ENCODE results near the gene TRPV4.

TRPV4 gene

DNA sequence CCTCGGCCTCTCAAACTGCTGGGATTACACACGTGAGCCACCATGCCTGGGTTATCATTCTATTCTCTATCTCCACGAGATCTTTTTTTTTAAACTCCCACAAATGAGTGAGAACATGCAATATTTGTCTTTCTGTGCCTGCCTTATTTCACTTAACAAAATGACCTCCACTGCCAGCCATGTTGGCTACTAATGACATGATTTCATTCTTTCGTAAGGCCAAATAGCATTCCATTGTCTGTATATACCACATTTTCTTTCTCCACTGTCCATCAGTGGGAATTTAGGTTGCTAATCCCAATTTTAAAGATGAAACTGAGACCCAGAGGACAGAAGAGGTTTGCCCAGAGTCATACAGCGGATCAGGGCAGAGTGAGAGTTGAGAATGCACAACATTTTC, 10.9 kb upstream of the TRPV4 start:
- TF ChIP-seq, protein P1, sequence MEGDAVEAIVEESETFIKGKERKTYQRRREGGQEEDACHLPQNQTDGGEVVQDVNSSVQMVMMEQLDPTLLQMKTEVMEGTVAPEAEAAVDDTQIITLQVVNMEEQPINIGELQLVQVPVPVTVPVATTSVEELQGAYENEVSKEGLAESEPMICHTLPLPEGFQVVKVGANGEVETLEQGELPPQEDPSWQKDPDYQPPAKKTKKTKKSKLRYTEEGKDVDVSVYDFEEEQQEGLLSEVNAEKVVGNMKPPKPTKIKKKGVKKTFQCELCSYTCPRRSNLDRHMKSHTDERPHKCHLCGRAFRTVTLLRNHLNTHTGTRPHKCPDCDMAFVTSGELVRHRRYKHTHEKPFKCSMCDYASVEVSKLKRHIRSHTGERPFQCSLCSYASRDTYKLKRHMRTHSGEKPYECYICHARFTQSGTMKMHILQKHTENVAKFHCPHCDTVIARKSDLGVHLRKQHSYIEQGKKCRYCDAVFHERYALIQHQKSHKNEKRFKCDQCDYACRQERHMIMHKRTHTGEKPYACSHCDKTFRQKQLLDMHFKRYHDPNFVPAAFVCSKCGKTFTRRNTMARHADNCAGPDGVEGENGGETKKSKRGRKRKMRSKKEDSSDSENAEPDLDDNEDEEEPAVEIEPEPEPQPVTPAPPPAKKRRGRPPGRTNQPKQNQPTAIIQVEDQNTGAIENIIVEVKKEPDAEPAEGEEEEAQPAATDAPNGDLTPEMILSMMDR (conservative IDR thresholded peaks at IDR 0.05; ENCODE audit: low read depth, low read length), result no peak
- H3K4me3 ChIP-seq (ENCODE audit: low read depth, low read length), result no peak overlapping the region
- no peak for DNase-seq (ENCODE audit: low read depth)

DNA sequence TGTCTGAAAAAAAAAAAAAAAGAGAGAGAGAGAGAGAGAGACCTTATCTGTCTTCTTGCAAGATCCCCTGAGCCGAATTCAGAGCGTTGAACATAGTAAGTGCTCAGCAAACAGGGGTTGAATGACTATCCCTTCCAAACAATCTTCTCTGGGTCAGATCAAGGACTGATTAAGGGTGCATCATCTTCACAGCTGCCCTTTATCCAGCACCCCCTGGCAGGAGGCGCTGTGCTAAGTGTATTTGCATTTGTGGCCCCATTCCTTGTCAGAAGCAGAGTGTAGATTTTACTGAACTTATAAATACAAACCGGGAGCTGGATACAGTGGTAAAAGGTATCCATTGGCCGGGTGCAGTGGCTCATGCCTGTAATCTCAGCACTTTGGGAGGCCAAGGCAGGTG, 8.8 kb upstream of the TRPV4 start:
- no peak overlapping the region for H3K4me3 ChIP-seq (ENCODE audit: low read depth, low read length)

DNA sequence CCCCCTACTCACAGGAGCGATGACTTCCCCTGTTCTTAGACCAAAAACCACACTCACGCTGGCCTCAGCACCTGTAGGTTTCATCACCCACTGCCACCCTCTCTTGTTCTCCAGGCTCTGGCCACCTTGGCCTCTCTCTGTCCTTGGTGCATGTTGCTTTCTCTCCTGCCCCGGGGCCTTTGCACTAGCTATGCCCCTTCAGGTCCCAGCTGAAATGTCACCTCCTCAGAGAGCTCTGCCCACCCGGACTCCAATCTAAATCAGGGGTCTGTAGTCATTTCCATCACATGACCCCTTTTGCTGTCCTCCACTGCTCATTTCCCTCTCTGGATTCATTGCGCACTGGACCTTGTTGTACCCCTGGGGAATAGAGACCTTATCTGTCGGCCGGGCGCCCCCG, 8.2 kb upstream of the TRPV4 start:
- DNase-seq (ENCODE audit: low read depth), result no peak
- TF ChIP-seq, protein P1 (conservative IDR thresholded peaks at IDR 0.05; ENCODE audit: low read depth, low read length), result no peak
- no peak overlapping the region for H3K4me3 ChIP-seq (ENCODE audit: low read depth, low read length)

More for the DNA sequence above, 8.8 kb upstream of the TRPV4 start:
- no peak for DNase-seq (ENCODE audit: low read depth)
- TF ChIP-seq, protein P1 (conservative IDR thresholded peaks at IDR 0.05; ENCODE audit: low read depth, low read length), result no peak

DNA sequence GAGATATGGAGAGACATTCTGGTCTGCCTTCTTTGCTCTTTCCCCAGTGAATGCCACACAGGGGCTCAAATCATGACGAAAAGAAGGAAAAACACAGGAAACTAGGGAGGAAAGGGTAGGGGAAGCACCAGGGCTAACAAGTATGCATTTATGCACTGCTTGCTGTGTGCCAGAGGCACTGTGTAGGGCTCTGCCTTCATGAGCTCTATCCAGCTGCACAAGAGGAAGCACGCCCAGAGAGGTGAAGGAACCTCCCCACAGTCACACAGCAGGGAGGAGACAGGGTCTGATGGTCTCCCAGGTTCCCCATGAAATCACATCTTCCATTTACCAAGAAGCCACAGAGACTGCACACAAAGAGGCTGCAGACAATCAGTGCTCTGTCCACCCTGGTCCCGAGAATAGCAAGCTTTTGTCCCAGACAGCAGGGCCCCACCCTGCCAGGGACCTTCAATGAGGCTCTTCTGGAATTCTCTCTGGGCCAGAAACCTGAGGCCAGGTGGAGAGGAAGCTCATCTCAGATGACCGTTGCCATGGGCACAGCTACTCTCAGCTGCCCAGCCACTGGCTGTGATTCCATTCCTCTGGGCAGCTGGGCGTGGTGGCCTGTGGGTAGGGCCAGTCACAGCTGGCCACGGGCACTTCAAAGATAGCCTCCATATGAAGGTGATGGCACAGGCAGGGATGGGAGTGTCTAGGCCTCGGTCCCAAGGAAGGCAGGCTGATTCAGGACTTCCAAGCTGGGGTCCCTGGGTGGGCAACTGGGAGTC, 7.3 kb upstream of the TRPV4 start:
- H3K4me3 ChIP-seq (ENCODE audit: low read depth, low read length), result no peak overlapping the region
- TF ChIP-seq, protein P1 (conservative IDR thresholded peaks at IDR 0.05; ENCODE audit: low read depth, low read length), result no peak
- no peak for DNase-seq (ENCODE audit: low read depth)

DNA sequence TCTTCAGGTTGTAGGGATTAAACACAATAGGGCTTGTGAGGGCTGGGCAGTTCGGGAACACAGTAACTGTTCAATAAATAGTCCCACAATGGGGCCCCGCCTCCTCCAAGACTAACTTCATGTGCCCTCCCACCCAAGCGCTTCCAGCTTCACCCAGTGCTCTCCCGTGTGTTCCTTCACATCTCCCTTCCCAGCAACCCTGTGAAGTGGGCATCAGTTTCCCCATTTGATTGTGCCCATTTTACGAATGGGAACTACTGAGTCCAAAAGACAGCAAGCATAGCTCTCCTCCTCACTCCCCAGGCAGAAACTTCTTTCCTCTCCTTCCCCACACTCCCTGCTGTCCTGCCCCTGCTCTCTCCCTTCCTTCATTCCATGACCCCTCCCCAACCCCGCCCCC, 6.2 kb upstream of the TRPV4 start:
- H3K4me3 ChIP-seq (ENCODE audit: low read depth, low read length), result no peak overlapping the region
- TF ChIP-seq, protein P1 (conservative IDR thresholded peaks at IDR 0.05; ENCODE audit: low read depth, low read length), result no peak
- no peak for DNase-seq (ENCODE audit: low read depth)

DNA sequence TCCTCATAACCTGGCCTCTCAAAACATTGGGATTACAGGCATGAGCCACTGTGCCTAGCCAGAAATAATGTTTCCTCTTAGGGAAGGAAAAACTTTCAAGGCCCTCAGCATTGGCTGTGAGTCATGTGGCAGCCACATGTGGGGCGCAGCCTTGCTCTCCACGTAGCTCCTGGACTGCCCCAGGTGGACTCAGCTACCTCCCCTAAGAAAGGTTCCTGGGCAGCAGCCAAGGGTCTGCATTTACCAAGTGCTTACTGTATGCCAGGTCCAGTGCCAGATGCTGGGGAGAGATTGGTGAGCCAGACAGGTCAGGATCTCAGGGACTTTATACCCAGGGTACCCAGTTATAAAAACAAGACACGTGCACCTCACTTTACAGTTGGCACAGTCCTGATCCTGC, 3.7 kb upstream of the TRPV4 start:
- H3K4me3 ChIP-seq (ENCODE audit: low read depth, low read length), result no peak overlapping the region
- TF ChIP-seq, protein P1 (conservative IDR thresholded peaks at IDR 0.05; ENCODE audit: low read depth, low read length), result no peak
- DNase-seq (ENCODE audit: low read depth), result no peak

DNA sequence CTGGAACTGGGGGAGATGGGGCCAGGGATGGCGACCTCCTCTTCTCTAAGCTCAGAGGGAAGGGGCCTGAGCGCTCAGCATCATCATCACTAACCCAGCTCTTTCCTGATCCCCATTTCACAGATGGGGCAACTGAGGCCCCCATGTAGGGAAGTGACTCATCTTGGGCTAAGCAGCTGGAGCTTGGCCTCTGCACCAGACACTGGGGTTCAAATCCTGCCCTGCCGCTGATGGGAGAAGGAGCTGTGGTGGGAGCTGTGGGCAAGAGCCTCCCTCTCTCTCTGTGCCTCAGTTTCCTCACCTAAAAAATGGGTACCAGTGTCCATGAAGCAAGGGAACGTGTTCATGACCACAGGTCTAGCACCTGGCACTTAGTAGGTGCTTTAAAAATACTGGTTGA, 2.6 kb upstream of the TRPV4 start:
- TF ChIP-seq, protein P1 (conservative IDR thresholded peaks at IDR 0.05; ENCODE audit: low read depth, low read length), result no peak

More for the DNA sequence above, 2.6 kb upstream of the TRPV4 start:
- DNase-seq (ENCODE audit: low read depth), result no peak
- H3K4me3 ChIP-seq (ENCODE audit: low read depth, low read length), result no peak overlapping the region

Measured in choroid plexus epithelial cell (primary cell).